Glutamatergic neuron (in vitro differentiated cells): ENCODE measurements around the gene GPX3. TPM values are rescaled to one million over a fixed set of nuclear protein-coding genes. Genes with fewer than 3 reads are reported as not detected.

Experiments used
- DNase-seq: peaks from one replicate; pipeline ENCODE4 v3.0.0; 2022
- H3K27ac Mint-ChIP-seq: one replicate; pipeline ENCODE4 v1.8.0; 2020; ENCODE audit warnings: mild to moderate bottlenecking, mixed read lengths, inconsistent platforms; ENCODE audit not compliant: unreplicated experiment
- H3K27me3 Mint-ChIP-seq: one replicate; pipeline ENCODE4 v1.8.0; 2020; ENCODE audit warnings: mild to moderate bottlenecking, moderate library complexity, mixed read lengths, inconsistent platforms; ENCODE audit not compliant: unreplicated experiment
- H3K36me3 Mint-ChIP-seq: one replicate; pipeline ENCODE4 v1.8.0; 2020; ENCODE audit warnings: mild to moderate bottlenecking, mixed read lengths, inconsistent platforms; ENCODE audit not compliant: unreplicated experiment
- H3K4me1 Mint-ChIP-seq: one replicate; pipeline ENCODE4 v1.8.0; 2020; ENCODE audit warnings: mild to moderate bottlenecking, low read depth, mixed read lengths, inconsistent platforms; ENCODE audit not compliant: unreplicated experiment
- H3K4me3 Mint-ChIP-seq: one replicate; pipeline ENCODE4 v1.8.0; 2020; ENCODE audit warnings: mild to moderate bottlenecking, mixed read lengths, inconsistent platforms; ENCODE audit not compliant: unreplicated experiment
- H3K9me3 Mint-ChIP-seq: one replicate; pipeline ENCODE4 v1.8.0; 2020; ENCODE audit warnings: mild to moderate bottlenecking, moderate library complexity, mixed read lengths, inconsistent platforms; ENCODE audit not compliant: unreplicated experiment
- total RNA-seq: library from RNA; stranded (reverse); fragmentation: NEBNext Ultra II Directional; extraction: Animal tissue kit (Norgen Biotek cat#: 25700); gene quantifications from one replicate; pipeline ENCODE4 v1.2.1, GENCODE V29; 2021; ENCODE audit not compliant: unreplicated experiment
- TF ChIP-seq, protein P1 (sequence below): fragments of 200-600 bp; sonication (generic); IDR thresholded peaks from one replicate; pipeline ENCODE4 v1.5.0; 2021; ENCODE audit not compliant: partially characterized antibody, unreplicated experiment

GPX3 gene
- total RNA-seq, 1 donor from 2014 or later: 20.4 TPM

DNA sequence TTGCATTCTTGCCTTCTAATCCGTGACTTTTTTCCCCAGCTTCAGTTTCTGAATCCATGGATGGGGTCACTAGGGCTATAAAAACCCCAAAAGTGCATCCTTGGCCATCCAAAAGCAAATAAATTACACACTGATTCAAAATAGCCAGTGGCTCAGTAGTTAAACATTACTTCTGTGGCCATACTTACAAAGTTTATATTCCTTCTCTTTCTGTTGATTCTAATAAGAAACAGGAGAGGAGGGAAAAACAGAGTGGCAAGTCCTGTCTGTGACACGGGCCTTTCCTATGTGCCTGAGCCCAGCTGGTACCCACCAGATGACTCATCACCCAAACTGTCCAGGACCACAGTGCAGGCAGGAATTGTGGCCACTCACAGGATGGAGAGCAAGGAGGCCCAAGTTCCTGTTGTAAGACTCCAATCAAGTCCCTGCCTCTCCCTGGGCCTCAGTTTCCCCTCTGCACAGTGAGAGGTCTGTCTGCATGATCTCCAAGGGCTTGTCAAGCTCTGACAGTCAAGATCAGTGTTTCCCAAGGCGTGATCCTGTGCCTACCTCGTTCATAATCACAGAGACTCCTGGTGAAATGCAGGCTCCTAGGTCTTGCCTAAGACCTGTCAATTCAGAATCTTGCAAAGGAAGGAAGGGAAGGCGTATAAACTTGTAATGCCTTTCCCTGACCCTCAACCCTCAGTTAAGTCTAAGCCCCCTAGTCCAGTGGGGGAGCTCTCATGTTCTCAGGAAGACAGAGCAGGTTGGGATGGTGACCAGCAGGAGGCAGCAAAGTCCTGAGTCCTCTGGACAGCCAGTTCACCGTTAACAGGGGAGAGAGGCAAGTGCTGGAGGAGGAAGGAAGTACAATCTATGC lies 30.9 kb downstream of the GPX3 start:
- Mint-ChIP-seq H3K27ac (no peak overlapping the region), H3K9me3 (peaks cover 4% of the 10 kb centered on the region), H3K36me3 (no peaks in the 10 kb centered on the region), H3K4me3 (no peak overlapping the region), H3K27me3 (peaks cover 7% of the 10 kb centered on the region), H3K4me1 (no peaks in the 10 kb centered on the region)
- DNase-seq: peak; percentile 88
- TF ChIP-seq, protein P1, sequence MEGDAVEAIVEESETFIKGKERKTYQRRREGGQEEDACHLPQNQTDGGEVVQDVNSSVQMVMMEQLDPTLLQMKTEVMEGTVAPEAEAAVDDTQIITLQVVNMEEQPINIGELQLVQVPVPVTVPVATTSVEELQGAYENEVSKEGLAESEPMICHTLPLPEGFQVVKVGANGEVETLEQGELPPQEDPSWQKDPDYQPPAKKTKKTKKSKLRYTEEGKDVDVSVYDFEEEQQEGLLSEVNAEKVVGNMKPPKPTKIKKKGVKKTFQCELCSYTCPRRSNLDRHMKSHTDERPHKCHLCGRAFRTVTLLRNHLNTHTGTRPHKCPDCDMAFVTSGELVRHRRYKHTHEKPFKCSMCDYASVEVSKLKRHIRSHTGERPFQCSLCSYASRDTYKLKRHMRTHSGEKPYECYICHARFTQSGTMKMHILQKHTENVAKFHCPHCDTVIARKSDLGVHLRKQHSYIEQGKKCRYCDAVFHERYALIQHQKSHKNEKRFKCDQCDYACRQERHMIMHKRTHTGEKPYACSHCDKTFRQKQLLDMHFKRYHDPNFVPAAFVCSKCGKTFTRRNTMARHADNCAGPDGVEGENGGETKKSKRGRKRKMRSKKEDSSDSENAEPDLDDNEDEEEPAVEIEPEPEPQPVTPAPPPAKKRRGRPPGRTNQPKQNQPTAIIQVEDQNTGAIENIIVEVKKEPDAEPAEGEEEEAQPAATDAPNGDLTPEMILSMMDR: peak; percentile 76

DNA sequence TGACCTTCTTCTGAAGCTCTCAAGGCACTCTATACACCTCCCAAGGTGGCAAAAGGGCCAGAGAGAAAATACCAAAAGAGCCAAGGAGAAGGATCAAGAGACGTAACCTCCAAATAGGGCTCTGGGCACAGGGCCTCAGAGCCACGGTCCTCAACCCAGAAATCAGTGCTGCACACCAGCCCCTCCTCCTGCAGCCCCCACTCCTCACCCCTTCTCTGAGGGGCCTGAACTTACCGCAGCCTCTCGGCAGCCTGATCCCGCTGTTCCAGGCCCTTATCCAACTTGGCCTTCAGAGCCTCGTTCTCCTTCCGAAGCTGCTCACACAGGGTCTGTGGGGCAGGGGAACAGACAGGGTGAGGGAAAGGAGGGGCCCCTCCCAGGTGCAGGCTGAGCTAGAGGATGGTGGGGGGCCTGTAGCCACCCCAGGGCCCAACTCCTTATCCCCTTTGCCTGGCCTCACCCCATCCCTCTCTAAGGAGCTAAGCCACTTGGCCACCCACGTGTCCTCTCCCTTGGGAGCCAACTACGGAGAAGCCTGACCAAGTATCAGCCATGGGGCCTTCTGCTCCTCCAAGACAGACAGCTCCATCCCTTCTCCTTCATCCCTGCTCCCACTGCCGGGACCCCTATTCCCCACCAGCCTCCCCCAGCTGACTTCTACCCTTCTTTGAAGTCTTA lies 31.7 kb downstream of the GPX3 start:
- Mint-ChIP-seq H3K9me3 (peaks cover 4% of the 10 kb centered on the region), H3K4me3 (no peak overlapping the region), H3K27ac (no peak overlapping the region), H3K27me3 (peaks cover 7% of the 10 kb centered on the region), H3K4me1 (no peaks in the 10 kb centered on the region), H3K36me3 (no peaks in the 10 kb centered on the region)
- no peak for DNase-seq
- TF ChIP-seq, protein P1: peak; percentile 27

DNA sequence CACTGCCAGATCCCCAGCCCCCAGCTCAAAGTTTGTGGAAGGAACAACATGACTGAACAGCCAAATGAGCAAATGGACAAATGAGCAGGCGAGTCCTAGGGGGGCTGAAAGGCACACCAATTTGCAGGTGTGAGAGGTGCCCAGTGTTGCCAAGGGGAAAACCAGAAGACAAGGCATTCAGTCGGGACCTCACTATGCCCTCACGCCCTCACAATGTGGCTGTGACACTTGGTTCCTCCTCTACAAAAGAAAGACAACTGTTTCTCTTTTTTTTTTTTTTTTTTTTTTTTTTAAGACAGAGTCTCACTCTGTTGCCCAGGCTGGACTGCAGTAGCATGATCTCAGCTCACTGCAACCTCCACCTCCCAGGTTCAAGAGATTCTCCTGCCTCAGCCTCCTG lies 32.4 kb downstream of the GPX3 start:
- no peak overlapping the region for H3K27ac Mint-ChIP-seq
- TF ChIP-seq, protein P1: no peak
- peaks cover 7% of the 10 kb centered on the region for H3K27me3 Mint-ChIP-seq
- no peak for DNase-seq
- H3K36me3 Mint-ChIP-seq: no peaks in the 10 kb centered on the region
- no peaks in the 10 kb centered on the region for H3K4me1 Mint-ChIP-seq
- H3K9me3 Mint-ChIP-seq: peaks cover 4% of the 10 kb centered on the region
- no peak overlapping the region for H3K4me3 Mint-ChIP-seq

DNA sequence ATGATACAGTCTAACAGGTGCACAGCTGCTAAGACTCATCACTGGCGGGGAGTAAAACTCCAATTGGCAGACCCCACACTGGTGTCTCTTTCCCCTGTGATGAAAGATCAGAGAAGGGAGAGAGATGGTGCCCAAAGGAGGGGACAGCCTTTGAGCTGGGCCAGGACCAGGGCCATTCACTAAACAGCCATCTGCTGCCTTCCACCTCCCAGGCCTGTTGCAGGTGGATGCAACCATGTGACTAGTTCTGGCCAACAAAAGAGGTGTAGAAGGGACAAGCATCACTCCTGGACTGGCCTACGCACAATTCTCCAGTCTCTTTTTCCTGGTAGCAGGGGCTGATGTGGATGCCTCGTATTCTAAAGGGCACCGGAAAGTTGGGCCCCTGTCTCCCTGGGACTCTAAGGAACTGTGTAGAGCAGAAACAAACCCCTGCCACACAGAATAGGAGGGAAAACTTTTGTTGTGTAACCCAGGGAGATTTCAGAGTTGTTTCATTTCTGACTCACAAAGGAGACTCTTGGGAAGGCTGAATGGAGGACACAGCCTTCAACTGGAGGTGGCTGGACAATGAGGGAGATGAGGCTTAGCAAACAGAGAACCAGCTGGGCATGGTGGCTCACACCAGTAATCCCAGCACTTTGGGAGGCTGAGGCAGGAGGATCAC lies 33.5 kb downstream of the GPX3 start:
- peaks cover 2% of the 10 kb centered on the region for H3K9me3 Mint-ChIP-seq
- no peak for DNase-seq
- H3K27me3 Mint-ChIP-seq: peaks cover 7% of the 10 kb centered on the region
- no peak overlapping the region for H3K4me3 Mint-ChIP-seq
- TF ChIP-seq, protein P1: no peak
- no peak overlapping the region for H3K27ac Mint-ChIP-seq
- H3K4me1 Mint-ChIP-seq: peaks cover under 1% of the 10 kb centered on the region
- H3K36me3 Mint-ChIP-seq: no peaks in the 10 kb centered on the region
